ENCODE results near the gene PGM2. TPM values are rescaled to one million over a fixed set of nuclear protein-coding genes. Genes with fewer than 3 reads are reported as not detected.

PGM2 gene
- total and polyA plus RNA-seq, 5 donors from 2014 or later = 20.5 to 29.5 (median 22.1) TPM

GRCh38 chr4:37892641-37893040 is 66.2 kb downstream of the PGM2 start:
- Histone ChIP-seq H3K9me3 (ENCODE audit: control insufficient read depth in 2 of 2, low read length in 2 of 2) (no peaks in the 10 kb centered on the region), H3K27ac (ENCODE audit: insufficient read depth, low read length, poor library complexity, severe bottlenecking) (no peak overlapping the region), H3K4me1 (ENCODE audit: control insufficient read depth, insufficient read depth, low read length, poor library complexity, severe bottlenecking) (peaks cover 34% of the 10 kb centered on the region), H3K27me3 (ENCODE audit: control insufficient read depth, insufficient read depth, low read length) (no peaks in the 10 kb centered on the region), H3K36me3 (ENCODE audit: control insufficient read depth, insufficient read depth, low read length) (no peaks in the 10 kb centered on the region), H3K4me3 (ENCODE audit: low read depth, low read length) (peak overlapping the region; percentile 97)
- Mint-ChIP-seq H3K9me3 (no peaks in the 10 kb centered on the region), H3K4me1 (peaks cover 9 to 61% (median 44%) of the 10 kb centered on the region in 4 donors), H3K27me3 (no peaks in the 10 kb centered on the region), H3K36me3 (no peaks in the 10 kb centered on the region), H3K27ac (peak overlapping the region; percentile 35 to 88 (median 84)), H3K4me3 (peak overlapping the region; percentile 84 to 97 (median 94))
- DNase-seq (peak; percentile 15 to 49 (median 24)), ATAC-seq (ENCODE audit: low read depth in 2 of 2) (peak; percentile 32 to 33)

DNA sequence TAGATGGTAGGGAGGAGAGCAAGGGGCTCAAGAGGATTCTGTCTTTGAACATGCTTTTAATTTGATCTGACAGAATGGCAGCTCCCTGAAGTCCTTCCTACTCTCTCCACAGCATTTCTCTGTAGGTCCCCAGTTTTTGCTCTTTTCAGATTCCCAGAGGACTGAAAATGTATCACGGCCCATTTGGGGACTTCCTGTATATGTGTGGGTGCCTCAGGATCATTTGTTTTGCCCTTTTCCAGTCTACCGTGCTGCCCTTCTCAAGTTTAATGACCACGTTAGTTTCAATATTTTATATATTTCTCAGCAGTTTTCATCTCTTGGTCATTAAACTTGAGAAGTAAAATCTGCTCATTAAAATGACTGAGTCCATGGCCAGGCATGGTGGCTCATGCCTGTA is 66.7 kb downstream of the PGM2 start:
- Histone ChIP-seq H3K36me3 (ENCODE audit: control insufficient read depth, insufficient read depth, low read length) (no peaks in the 10 kb centered on the region), H3K27me3 (ENCODE audit: control insufficient read depth, insufficient read depth, low read length) (no peaks in the 10 kb centered on the region), H3K27ac (ENCODE audit: insufficient read depth, low read length, poor library complexity, severe bottlenecking) (peak overlapping the region; percentile 24), H3K4me3 (ENCODE audit: low read depth, low read length) (peak overlapping the region; percentile 97), H3K4me1 (ENCODE audit: control insufficient read depth, insufficient read depth, low read length, poor library complexity, severe bottlenecking) (peaks cover 34% of the 10 kb centered on the region), H3K9me3 (ENCODE audit: control insufficient read depth in 2 of 2, low read length in 2 of 2) (no peaks in the 10 kb centered on the region)
- H3K27ac Mint-ChIP-seq = peak overlapping the region; percentile 35 to 88 (median 84)
- DNase-seq (no peak), ATAC-seq (ENCODE audit: low read depth in 2 of 2) (no peak)
- peak overlapping the region; percentile 84 to 97 (median 94) for H3K4me3 Mint-ChIP-seq
- H3K36me3 Mint-ChIP-seq = no peaks in the 10 kb centered on the region
- H3K4me1 Mint-ChIP-seq = peaks cover 9 to 60% (median 45%) of the 10 kb centered on the region in 4 donors
- no peaks in the 10 kb centered on the region for H3K9me3 Mint-ChIP-seq
- H3K27me3 Mint-ChIP-seq = no peaks in the 10 kb centered on the region

DNA sequence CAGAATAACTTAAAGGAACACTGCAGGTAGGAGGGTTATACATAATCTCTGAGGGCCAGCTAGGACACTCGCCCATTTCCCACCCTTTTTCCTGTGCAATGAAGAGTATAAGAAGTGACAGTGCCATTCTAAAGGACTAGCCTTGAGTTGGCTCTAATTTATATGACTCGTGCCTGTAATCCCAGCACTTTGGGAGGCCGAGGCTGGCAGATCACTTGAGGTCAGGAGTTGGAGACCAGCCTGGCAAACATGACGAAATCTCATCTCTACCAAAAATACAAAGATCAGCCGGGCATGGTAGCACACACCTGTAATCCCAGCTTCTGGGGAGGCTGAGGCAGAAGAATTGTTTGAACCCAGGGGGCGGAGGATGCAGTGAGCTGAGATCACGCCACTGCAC is 68.8 kb downstream of the PGM2 start:
- Mint-ChIP-seq H3K27me3 (no peaks in the 10 kb centered on the region), H3K4me1 (peaks cover 13 to 73% (median 53%) of the 10 kb centered on the region in 4 donors)
- ATAC-seq (ENCODE audit: low read depth in 2 of 2) = no peak

DNA sequence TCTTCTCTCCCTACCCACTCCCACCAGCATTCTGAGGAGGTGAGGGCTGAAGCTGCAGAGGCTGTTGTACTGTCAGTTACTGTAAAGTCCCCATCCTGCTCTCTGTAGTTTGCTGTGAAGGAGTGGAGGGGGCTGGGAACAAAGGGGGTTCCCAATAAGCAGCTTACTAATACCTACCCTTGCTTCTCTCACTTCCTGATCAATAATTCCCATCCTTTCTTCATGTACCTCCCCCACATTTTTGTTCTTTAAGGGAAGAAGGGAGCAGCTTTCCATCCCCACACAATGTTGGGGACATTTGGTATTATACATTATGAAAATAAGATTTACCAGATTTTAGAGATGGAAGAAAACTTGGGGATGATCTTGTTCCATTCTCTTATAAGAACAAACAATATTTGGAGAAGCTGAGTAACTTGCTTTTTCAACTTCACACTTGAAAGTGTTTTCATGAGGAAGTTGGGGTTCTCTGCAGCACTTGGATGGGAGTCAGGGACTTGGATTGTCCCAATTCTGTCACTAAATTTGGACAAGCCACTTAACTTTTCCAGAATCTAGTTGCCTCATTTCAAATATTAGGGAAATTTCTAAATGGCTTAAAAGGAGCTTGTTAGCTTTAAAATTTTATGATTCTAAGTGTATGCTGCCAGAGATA is 69.8 kb downstream of the PGM2 start:
- H3K9me3 Mint-ChIP-seq = no peaks in the 10 kb centered on the region
- no peak overlapping the region for H3K27ac ChIP-seq (ENCODE audit: insufficient read depth, low read length, poor library complexity, severe bottlenecking)
- H3K4me1 ChIP-seq (ENCODE audit: control insufficient read depth, insufficient read depth, low read length, poor library complexity, severe bottlenecking) = peaks cover 27% of the 10 kb centered on the region
- ATAC-seq (ENCODE audit: low read depth in 2 of 2) (no peak), DNase-seq (no peak)
- H3K27me3 ChIP-seq (ENCODE audit: control insufficient read depth, insufficient read depth, low read length) = no peaks in the 10 kb centered on the region
- H3K9me3 ChIP-seq (ENCODE audit: control insufficient read depth in 2 of 2, low read length in 2 of 2) = no peaks in the 10 kb centered on the region
- peak overlapping the region in 3 of 4 donors; percentile 9 to 36 (median 29) for H3K4me3 Mint-ChIP-seq
- peaks cover 13 to 82% (median 55%) of the 10 kb centered on the region in 4 donors for H3K4me1 Mint-ChIP-seq
- H3K36me3 Mint-ChIP-seq = peaks cover 19% of the 10 kb centered on the region
- no peak overlapping the region for H3K27ac Mint-ChIP-seq
- H3K36me3 ChIP-seq (ENCODE audit: control insufficient read depth, insufficient read depth, low read length) = peaks cover 2% of the 10 kb centered on the region
- H3K4me3 ChIP-seq (ENCODE audit: low read depth, low read length) = no peak overlapping the region
- no peaks in the 10 kb centered on the region for H3K27me3 Mint-ChIP-seq

More for the DNA sequence above, 68.8 kb downstream of the PGM2 start:
- Histone ChIP-seq H3K27me3 (ENCODE audit: control insufficient read depth, insufficient read depth, low read length) (no peaks in the 10 kb centered on the region), H3K4me3 (ENCODE audit: low read depth, low read length) (no peak overlapping the region), H3K36me3 (ENCODE audit: control insufficient read depth, insufficient read depth, low read length) (no peaks in the 10 kb centered on the region), H3K9me3 (ENCODE audit: control insufficient read depth in 2 of 2, low read length in 2 of 2) (no peaks in the 10 kb centered on the region), H3K4me1 (ENCODE audit: control insufficient read depth, insufficient read depth, low read length, poor library complexity, severe bottlenecking) (peaks cover 32% of the 10 kb centered on the region), H3K27ac (ENCODE audit: insufficient read depth, low read length, poor library complexity, severe bottlenecking) (no peak overlapping the region)
- H3K9me3 Mint-ChIP-seq = no peaks in the 10 kb centered on the region
- no peak for DNase-seq
- peak overlapping the region in 1 of 4 donors; percentile 36 for H3K4me3 Mint-ChIP-seq
- peaks cover 17% of the 10 kb centered on the region for H3K36me3 Mint-ChIP-seq
- H3K27ac Mint-ChIP-seq = peak overlapping the region in 1 of 3 donors; percentile 26

DNA sequence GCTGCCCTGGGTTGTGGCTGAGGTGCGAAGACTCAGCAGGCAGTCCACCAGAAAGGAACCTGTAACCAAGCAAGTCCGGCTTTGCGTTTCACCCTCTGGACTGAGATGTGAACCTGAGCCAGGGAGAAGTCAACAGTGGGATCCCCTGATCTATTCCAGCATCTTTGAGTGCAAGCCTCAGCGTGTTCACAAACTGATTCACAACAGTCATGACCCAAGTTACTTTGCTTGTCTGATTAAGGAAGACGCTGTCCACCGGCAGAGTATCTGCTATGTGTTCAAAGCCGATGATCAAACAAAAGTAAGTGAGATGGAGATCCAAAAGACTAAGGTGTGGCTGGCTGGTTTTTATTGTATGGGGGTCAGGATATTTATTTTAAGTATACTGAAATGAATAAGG is 75.7 kb downstream of the PGM2 start:
- Histone ChIP-seq H3K36me3 (ENCODE audit: control insufficient read depth, insufficient read depth, low read length) (peaks cover 32% of the 10 kb centered on the region), H3K9me3 (ENCODE audit: control insufficient read depth in 2 of 2, low read length in 2 of 2) (no peaks in the 10 kb centered on the region), H3K4me1 (ENCODE audit: control insufficient read depth, insufficient read depth, low read length, poor library complexity, severe bottlenecking) (peaks cover 4% of the 10 kb centered on the region), H3K27me3 (ENCODE audit: control insufficient read depth, insufficient read depth, low read length) (no peaks in the 10 kb centered on the region), H3K4me3 (ENCODE audit: low read depth, low read length) (no peak overlapping the region), H3K27ac (ENCODE audit: insufficient read depth, low read length, poor library complexity, severe bottlenecking) (no peak overlapping the region)
- ATAC-seq (ENCODE audit: low read depth in 2 of 2) = no peak
- DNase-seq = no peak
- Mint-ChIP-seq H3K4me1 (peaks cover 14 to 73% (median 39%) of the 10 kb centered on the region in 4 donors), H3K27ac (no peak overlapping the region), H3K36me3 (peaks cover 44% of the 10 kb centered on the region), H3K4me3 (peak overlapping the region in 1 of 4 donors; percentile 49), H3K27me3 (no peaks in the 10 kb centered on the region), H3K9me3 (no peaks in the 10 kb centered on the region)

- H3K4me3 Mint-ChIP-seq = peak overlapping the region in 1 of 4 donors; percentile 49
- Histone ChIP-seq H3K4me3 (ENCODE audit: low read depth, low read length) (no peak overlapping the region), H3K36me3 (ENCODE audit: control insufficient read depth, insufficient read depth, low read length) (peaks cover 36% of the 10 kb centered on the region), H3K9me3 (ENCODE audit: control insufficient read depth in 2 of 2, low read length in 2 of 2) (no peaks in the 10 kb centered on the region), H3K27me3 (ENCODE audit: control insufficient read depth, insufficient read depth, low read length) (no peaks in the 10 kb centered on the region), H3K27ac (ENCODE audit: insufficient read depth, low read length, poor library complexity, severe bottlenecking) (no peak overlapping the region), H3K4me1 (ENCODE audit: control insufficient read depth, insufficient read depth, low read length, poor library complexity, severe bottlenecking) (peaks cover 4% of the 10 kb centered on the region)
- no peaks in the 10 kb centered on the region for H3K27me3 Mint-ChIP-seq
- H3K9me3 Mint-ChIP-seq = no peaks in the 10 kb centered on the region
- H3K36me3 Mint-ChIP-seq = peaks cover 51% of the 10 kb centered on the region
- peak overlapping the region in 1 of 3 donors; percentile 66 for H3K27ac Mint-ChIP-seq
- DNase-seq (no peak), ATAC-seq (ENCODE audit: low read depth in 2 of 2) (no peak)
- peaks cover 14 to 72% (median 36%) of the 10 kb centered on the region in 4 donors for H3K4me1 Mint-ChIP-seq
These were observed 76.5 kb downstream of the PGM2 start for GRCh38 chr4:37902738-37903693.

- Mint-ChIP-seq H3K27ac (no peak overlapping the region), H3K4me3 (no peak overlapping the region), H3K36me3 (peaks cover 53% of the 10 kb centered on the region), H3K4me1 (peaks cover 15 to 69% (median 36%) of the 10 kb centered on the region in 4 donors), H3K9me3 (no peaks in the 10 kb centered on the region), H3K27me3 (no peaks in the 10 kb centered on the region)
- Histone ChIP-seq H3K36me3 (ENCODE audit: control insufficient read depth, insufficient read depth, low read length) (peaks cover 36% of the 10 kb centered on the region), H3K9me3 (ENCODE audit: control insufficient read depth in 2 of 2, low read length in 2 of 2) (no peaks in the 10 kb centered on the region), H3K27me3 (ENCODE audit: control insufficient read depth, insufficient read depth, low read length) (no peaks in the 10 kb centered on the region), H3K4me3 (ENCODE audit: low read depth, low read length) (no peak overlapping the region), H3K4me1 (ENCODE audit: control insufficient read depth, insufficient read depth, low read length, poor library complexity, severe bottlenecking) (peaks cover 4% of the 10 kb centered on the region), H3K27ac (ENCODE audit: insufficient read depth, low read length, poor library complexity, severe bottlenecking) (no peak overlapping the region)
- DNase-seq (no peak), ATAC-seq (ENCODE audit: low read depth in 2 of 2) (no peak)
These were observed 77.4 kb downstream of the PGM2 start for GRCh38 chr4:37903901-37904300.

Measured in CD4-positive, CD25-positive, alpha-beta regulatory T cell (primary cell).